Lung (tissue), 12 donors: Measurements from ENCODE around the gene RPS2. TPM values are rescaled to one million over a fixed set of nuclear protein-coding genes. Genes with fewer than 3 reads are reported as not detected.

Source experiments
- ATAC-seq: fragments of 200-7000 bp; cut with Tn5 transposase; one replicate; pipeline ENCODE4 v1.9.1; 2020; ENCODE audit warnings: moderate number of reproducible peaks; ENCODE audit not compliant: insufficient read depth, low FRiP score
- DNase-seq, 3 donors: peaks; one replicate each; pipeline ENCODE4 v3.0.0-alpha.2; 2013 to 2017
- H3K27ac ChIP-seq, 2 donors: one replicate each; pipeline ENCODE4 v1.5.1; 2013; ENCODE audit warnings: mild to moderate bottlenecking in 2 of 2, moderate library complexity in 2 of 2, control low read depth in 1 of 2, inconsistent platforms in 1 of 2, low read depth in 1 of 2, low read length in 1 of 2
- H3K27me3 ChIP-seq, 3 donors: one replicate each; pipeline ENCODE4 v1.5.1; 2013; ENCODE audit warnings: low read length in 2 of 3; ENCODE audit not compliant: control insufficient read depth in 3 of 3, insufficient read depth in 3 of 3
- H3K36me3 ChIP-seq, 4 donors: one replicate each; pipeline ENCODE4 v1.5.1; 2013; ENCODE audit warnings: low read length in 4 of 4, mild to moderate bottlenecking in 1 of 4, moderate library complexity in 1 of 4; ENCODE audit not compliant: control insufficient read depth in 4 of 4, insufficient read depth in 4 of 4
- H3K4me1 ChIP-seq, 5 donors: one replicate each; pipeline ENCODE4 v1.5.1; 2013; ENCODE audit warnings: low read length in 5 of 5, mild to moderate bottlenecking in 2 of 5, moderate library complexity in 1 of 5; ENCODE audit not compliant: control insufficient read depth in 5 of 5, insufficient read depth in 5 of 5
- H3K4me3 ChIP-seq: one replicate; pipeline ENCODE4 v1.5.1; 2013; ENCODE audit warnings: mild to moderate bottlenecking, control low read depth, moderate library complexity
- H3K9ac ChIP-seq, 2 donors: one replicate each; pipeline ENCODE4 v1.5.1; 2013; ENCODE audit warnings: low read length in 2 of 2, control low read depth in 1 of 2; ENCODE audit not compliant: insufficient read depth in 1 of 2
- H3K9me3 ChIP-seq, 4 donors: one replicate each; pipeline ENCODE4 v1.5.1; 2013; ENCODE audit warnings: low read length in 3 of 4, mild to moderate bottlenecking in 1 of 4, moderate library complexity in 1 of 4; ENCODE audit not compliant: control insufficient read depth in 4 of 4, insufficient read depth in 3 of 4
- CTCF ChIP-seq: IDR thresholded peaks from 2 replicates; pipeline ENCODE4 v1.5.1; 2012; ENCODE audit warnings: mild to moderate bottlenecking; ENCODE audit errors: control extremely low read depth, extremely low read depth
- WGBS, 2 donors: extraction: QIAGEN DNeasy Blood & Tissue Kit; methylation state at CpG; one replicate each; pipeline ENCODE4 v1.1.7; 2013; 5-methylcytosine and 5-hydroxymethylcytosine counted together
- polyA plus RNA-seq, 2 donors: library from polyadenylated mRNA; stranded (reverse); fragments of 200-250 nt; gene quantifications; one replicate each; pipeline ENCODE4 v1.2.1, GENCODE V29; 2013
- total RNA-seq, 2 donors: library from RNA; depleted of rRNA in 1 of 2; stranded (reverse); fragments of >200 nt in 1 of 2; gene quantifications; one replicate each; pipeline ENCODE4 v1.2.1, GENCODE V29; 2014 to 2021
- donor health status: control.
- donor health status: control.
- donor health status: Bipolar disorder and iron deficiency.
- donor health status: healthy.
- donor health status: DM: yes; HTN: yes; CAD: no.

Gene RPS2
- total and polyA plus RNA-seq, 4 donors, result 1,331 to 5,214 (median 2,779) TPM

- H3K27me3 ChIP-seq, result peaks cover 0 to 2% (median 0%) of the 10 kb centered on the region in 3 donors
- WGBS, 2 donors, result 56 to 63% methylated on average over 6 of the region's 6 CpGs
- no peak overlapping the region for H3K27ac ChIP-seq
- no peak for DNase-seq
- H3K9me3 ChIP-seq, result no peaks in the 10 kb centered on the region
- no peak overlapping the region for H3K9ac ChIP-seq
- H3K36me3 ChIP-seq, result peaks cover 7 to 20% (median 16%) of the 10 kb centered on the region in 4 donors
- no peak for TF ChIP-seq CTCF
- ATAC-seq, result no peak
- no peak overlapping the region for H3K4me3 ChIP-seq
- peaks cover 5 to 37% (median 10%) of the 10 kb centered on the region in 5 donors for H3K4me1 ChIP-seq
Measured at GRCh38 chr16:1961651-1962067, 3.0 kb downstream of the RPS2 start.

GRCh38 chr16:1960665-1961630, 3.7 kb downstream of the RPS2 start:
- H3K9ac ChIP-seq, result no peak overlapping the region
- H3K4me3 ChIP-seq, result no peak overlapping the region
- no peaks in the 10 kb centered on the region for H3K9me3 ChIP-seq
- H3K27ac ChIP-seq, result peak overlapping the region in 1 of 2 donors; percentile 26
- DNase-seq, result peak in 1 of 3 donors; percentile 4
- H3K27me3 ChIP-seq, result peaks cover 0 to 2% (median 0%) of the 10 kb centered on the region in 3 donors
- H3K36me3 ChIP-seq, result peaks cover 7 to 20% (median 16%) of the 10 kb centered on the region in 4 donors
- ATAC-seq, result no peak
- TF ChIP-seq CTCF, result no peak
- H3K4me1 ChIP-seq, result peaks cover 5 to 37% (median 10%) of the 10 kb centered on the region in 5 donors
- WGBS, 2 donors, result 57% methylated on average over 20 of the region's 20 CpGs

- peak; percentile 59 for TF ChIP-seq CTCF
- Histone ChIP-seq H3K4me3 (peak within 1 kb of the TSS; percentile 91), H3K27me3 (peaks cover 0 to 2% (median 0%) of the 10 kb centered on the region in 3 donors), H3K27ac (peak within 1 kb of the TSS; percentile 91 to 95), H3K9ac (peak within 1 kb of the TSS; percentile 55 to 58), H3K36me3 (peaks cover 7 to 20% (median 14%) of the 10 kb centered on the region in 4 donors), H3K4me1 (peaks cover 5 to 30% (median 7%) of the 10 kb centered on the region in 5 donors), H3K9me3 (no peaks in the 10 kb centered on the region)
- peak; percentile 86 to 94 (median 92) for DNase-seq
- peak; percentile 95 for ATAC-seq
- WGBS, 2 donors, result 0 to 1% methylated on average over 62 to 79 of the region's 79 CpGs
Measured at GRCh38 chr16:1959269-1960039, 5.2 kb downstream of the RPS2 start, which contains the start of gene NDUFB10. NDUFB10 (plus strand) TSS chr16:1959538; CDS start chr16:1959625, 87 bp downstream.
